BLaER1 treated with 17β-estradiol and CSF1 and Interleukin-3, amounts not matched to agents 10 nM and 100 nM (cell line): ENCODE results near the gene CAPN2.

Experiments
- H3K27ac ChIP-seq, 11 experiments: shearing (Covaris generic); formaldehyde crosslinking; 2 replicates each; pipeline ENCODE4 v1.8.1; 2022
- H3K27me3 ChIP-seq, 11 experiments: shearing (Covaris generic); formaldehyde crosslinking; 2 replicates each; pipeline ENCODE4 v1.8.1; 2022
- H3K36me3 ChIP-seq, 11 experiments: shearing (Covaris generic); formaldehyde crosslinking; 2 replicates each; pipeline ENCODE4 v1.8.1; 2022
- H3K4me1 ChIP-seq, 10 experiments: shearing (Covaris generic); formaldehyde crosslinking; 2 replicates each; pipeline ENCODE4 v1.8.1; 2022
- H3K4me2 ChIP-seq, 11 experiments: shearing (Covaris generic); formaldehyde crosslinking; 2 replicates each; pipeline ENCODE4 v1.8.1; 2022
- H3K4me3 ChIP-seq, 10 experiments: shearing (Covaris generic); formaldehyde crosslinking; 2 replicates each; pipeline ENCODE4 v1.8.1; 2022
- H3K9ac ChIP-seq, 11 experiments: shearing (Covaris generic); formaldehyde crosslinking; 2 replicates each; pipeline ENCODE4 v1.8.1; 2022
- H3K9me3 ChIP-seq, 11 experiments: shearing (Covaris generic); formaldehyde crosslinking; replicated peaks in 1 of 11; 2 replicates each; pipeline ENCODE4 v1.8.1; 2022
- H4K20me1 ChIP-seq, 11 experiments: shearing (Covaris generic); formaldehyde crosslinking; 2 replicates each; pipeline ENCODE4 v1.8.1; 2022
- Cebpa-rat ChIP-seq, 11 experiments: shearing (Covaris generic); IDR thresholded peaks; 2 replicates each; pipeline ENCODE4 v1.8.1; 2022

CAPN2 gene

DNA sequence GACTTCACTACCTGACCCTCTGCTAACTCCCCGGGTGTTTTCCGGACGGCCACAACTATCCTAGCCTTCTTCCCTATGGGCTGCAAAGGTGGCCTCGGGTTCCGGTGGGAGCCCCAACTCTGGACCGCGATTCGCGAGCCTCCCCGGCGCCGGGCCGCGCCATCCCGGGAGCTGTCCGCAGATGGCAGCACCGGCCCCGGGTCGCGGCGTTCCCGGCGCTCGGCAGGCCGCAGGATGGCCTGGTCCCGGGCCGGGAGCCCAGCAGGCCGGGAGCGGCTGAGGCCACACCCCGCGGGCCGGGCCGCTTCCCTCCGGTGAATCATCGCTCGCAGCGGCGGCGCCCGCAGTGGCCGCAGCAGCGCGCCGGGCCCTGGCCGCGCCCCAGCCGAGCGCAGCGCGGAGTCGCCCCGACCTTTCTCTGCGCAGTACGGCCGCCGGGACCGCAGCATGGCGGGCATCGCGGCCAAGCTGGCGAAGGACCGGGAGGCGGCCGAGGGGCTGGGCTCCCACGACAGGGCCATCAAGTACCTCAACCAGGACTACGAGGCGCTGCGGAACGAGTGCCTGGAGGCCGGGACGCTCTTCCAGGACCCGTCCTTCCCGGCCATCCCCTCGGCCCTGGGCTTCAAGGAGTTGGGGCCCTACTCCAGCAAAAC, at the start of gene CAPN2:
CAPN2 (plus strand) TSS at position 346 of the 656 bp plus-strand sequence; CDS start at position 448, 102 bp downstream.
- H3K27ac ChIP-seq, result peak within 1 kb of the TSS; percentile 74 to 95 (median 88)
- H3K27me3 ChIP-seq, result no peaks in the 10 kb centered on the region
- H3K4me3 ChIP-seq, result peak within 1 kb of the TSS; percentile 71 to 88 (median 82)
- H3K4me2 ChIP-seq, result peak within 1 kb of the TSS; percentile 81 to 98 (median 93)
- H3K9ac ChIP-seq, result peak within 1 kb of the TSS; percentile 80 to 97 (median 90)
- H3K9me3 ChIP-seq, result no peaks in the 10 kb centered on the region
- H3K36me3 ChIP-seq, result peaks cover 0 to 3% (median 0%) of the 10 kb centered on the region in 11 experiments; a peak in 3 of 22 replicates
- no peak for TF ChIP-seq Cebpa-rat (IDR thresholded peaks at IDR 0.05)
- peaks cover 36 to 61% (median 48%) of the 10 kb centered on the region in 10 experiments for H3K4me1 ChIP-seq
- H4K20me1 ChIP-seq, result peaks cover 0 to 29% (median 15%) of the 10 kb centered on the region in 11 experiments; a peak in 12 of 22 replicates

DNA sequence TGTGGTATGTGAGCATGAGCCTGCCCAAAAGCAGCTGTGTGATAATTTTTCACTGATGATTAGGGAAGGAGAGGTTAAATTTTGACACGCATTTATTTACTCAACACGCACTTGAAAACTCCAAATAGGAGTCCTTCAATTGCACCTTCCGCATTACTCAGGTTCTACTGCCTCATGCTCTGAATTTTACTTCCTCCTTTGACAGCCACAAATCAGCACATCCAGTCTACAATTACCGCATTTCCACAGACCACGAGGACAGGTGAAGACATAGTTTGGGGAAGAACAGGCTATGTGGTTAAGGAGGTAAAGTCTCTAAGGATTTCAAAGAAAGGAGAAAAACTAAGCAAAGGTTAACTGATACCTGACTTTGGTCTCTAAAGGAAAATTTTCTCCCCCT, 49.4 kb upstream of the CAPN2 start:
- Histone ChIP-seq H4K20me1 (no peaks in the 10 kb centered on the region), H3K27me3 (no peaks in the 10 kb centered on the region), H3K36me3 (no peaks in the 10 kb centered on the region), H3K9ac (no peak overlapping the region), H3K9me3 (no peaks in the 10 kb centered on the region), H3K4me3 (no peak overlapping the region), H3K27ac (no peak overlapping the region), H3K4me1 (peaks cover 0 to 11% (median 9%) of the 10 kb centered on the region in 10 experiments; a peak in 16 of 20 replicates), H3K4me2 (no peak overlapping the region)
- no peak for TF ChIP-seq Cebpa-rat (IDR thresholded peaks at IDR 0.05)

DNA sequence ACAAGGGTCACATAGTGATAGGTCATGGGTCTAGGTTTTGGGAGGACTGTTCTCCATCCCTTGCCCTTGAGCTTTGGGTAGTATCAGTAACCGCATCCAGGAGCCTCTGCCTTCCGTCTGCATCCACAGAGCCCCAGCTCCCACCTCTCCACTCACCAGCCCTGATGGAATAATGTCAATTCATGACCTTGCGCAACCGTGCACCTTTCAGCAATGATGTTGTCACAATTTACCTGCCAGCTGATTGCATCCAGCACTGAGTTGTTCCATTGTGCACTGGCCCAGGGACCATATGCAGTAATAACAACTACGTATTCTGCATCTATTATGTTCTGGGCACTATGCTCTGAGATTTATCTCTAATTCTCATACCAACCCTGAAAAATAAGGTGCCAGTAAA, 48.2 kb upstream of the CAPN2 start:
- H3K27me3 ChIP-seq, result no peaks in the 10 kb centered on the region
- TF ChIP-seq Cebpa-rat (IDR thresholded peaks at IDR 0.05), result peak in 3 of 11 experiments; percentile 33 to 61 (median 45); a peak in 3 of 22 replicates
- H4K20me1 ChIP-seq, result no peaks in the 10 kb centered on the region
- H3K4me2 ChIP-seq, result no peak overlapping the region
- peaks cover 0 to 16% (median 11%) of the 10 kb centered on the region in 10 experiments; a peak in 16 of 20 replicates for H3K4me1 ChIP-seq
- no peaks in the 10 kb centered on the region for H3K9me3 ChIP-seq
- no peak overlapping the region for H3K27ac ChIP-seq
- no peak overlapping the region for H3K4me3 ChIP-seq
- no peaks in the 10 kb centered on the region for H3K36me3 ChIP-seq
- no peak overlapping the region for H3K9ac ChIP-seq

DNA sequence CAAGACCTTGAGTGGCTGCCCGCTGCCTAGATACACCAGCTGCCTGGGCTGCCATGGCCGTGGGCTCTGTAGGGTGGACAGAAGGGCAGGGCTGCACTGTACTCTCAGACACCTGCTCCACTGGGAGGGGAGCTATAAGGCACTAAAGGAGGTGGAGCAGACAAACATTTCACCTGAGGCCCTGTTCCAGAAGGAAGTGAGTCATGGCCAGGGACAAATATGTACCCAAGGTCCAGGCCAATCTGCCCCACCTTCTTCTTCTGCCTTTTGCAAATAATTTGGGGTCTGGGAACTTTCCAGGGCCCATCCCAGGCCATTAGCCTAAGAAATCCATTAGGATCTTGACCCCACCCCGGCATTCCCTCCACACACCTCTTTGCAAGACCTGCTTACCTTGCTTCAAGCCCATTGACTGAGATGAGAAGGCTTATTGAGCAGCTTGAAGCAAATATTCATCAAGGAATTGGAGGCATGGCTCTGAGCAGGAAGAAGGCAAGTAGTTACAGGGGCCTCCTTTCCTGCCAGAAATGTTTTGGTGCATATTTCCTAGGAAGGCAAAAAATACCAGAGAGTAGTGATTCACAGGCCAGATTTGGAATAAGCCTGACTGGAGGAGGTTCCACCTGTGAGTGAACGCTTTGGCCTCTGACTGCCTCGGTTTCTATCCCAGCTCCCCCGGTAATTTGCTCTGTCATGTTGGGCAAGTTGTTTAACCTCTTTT, 46.6 kb upstream of the CAPN2 start, which contains the start of gene CAPN8:
CAPN8 (minus strand) TSS at position 110 of the 721 bp plus-strand sequence; CDS start at position 55, 55 bp downstream.
- TF ChIP-seq Cebpa-rat (IDR thresholded peaks at IDR 0.05), result no peak
- Histone ChIP-seq H3K27ac (no peak within 1 kb of the TSS), H3K36me3 (no peaks in the 10 kb centered on the region), H3K9ac (no peak within 1 kb of the TSS), H3K4me2 (no peak within 1 kb of the TSS), H3K27me3 (no peaks in the 10 kb centered on the region), H3K4me1 (peaks cover 0 to 16% (median 12%) of the 10 kb centered on the region in 10 experiments; a peak in 18 of 20 replicates), H3K4me3 (no peak within 1 kb of the TSS), H3K9me3 (no peaks in the 10 kb centered on the region), H4K20me1 (no peaks in the 10 kb centered on the region)

DNA sequence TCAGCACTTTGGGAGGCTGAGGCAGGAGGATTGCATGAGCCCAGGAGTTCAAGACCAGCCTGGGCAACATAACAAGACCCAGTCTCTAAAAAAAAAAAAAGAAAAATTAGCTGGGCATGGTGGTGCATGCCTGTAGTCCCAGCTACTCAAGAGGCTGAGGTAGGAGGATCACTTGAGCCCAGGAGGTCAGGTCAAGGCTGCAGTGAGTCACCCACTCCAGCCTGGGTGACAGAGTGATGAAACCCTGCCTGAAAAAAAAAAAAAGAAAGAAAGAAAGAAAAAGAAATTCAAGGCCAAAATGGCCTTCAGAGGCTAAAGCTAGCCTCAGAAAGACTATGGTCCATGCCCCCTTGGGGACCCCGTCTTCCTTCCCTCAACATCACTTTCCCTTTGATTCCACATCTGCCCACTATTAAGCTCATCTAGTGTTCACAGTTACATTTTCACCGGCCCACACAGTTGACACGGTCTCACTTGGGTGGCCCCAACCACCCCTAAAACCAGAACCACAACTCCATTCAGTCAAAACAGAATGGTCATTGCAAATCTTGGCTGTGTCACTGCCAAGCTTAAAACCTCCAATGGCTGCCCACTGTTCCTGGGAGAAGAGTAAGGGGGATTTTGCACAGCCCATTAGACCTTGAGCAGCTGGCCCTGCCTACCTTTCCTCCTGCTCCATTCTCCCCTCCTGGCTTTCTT, 44.7 kb upstream of the CAPN2 start:
- Histone ChIP-seq H3K4me3 (no peak overlapping the region), H3K4me1 (peaks cover 0 to 23% (median 13%) of the 10 kb centered on the region in 10 experiments; a peak in 18 of 20 replicates), H3K9ac (no peak overlapping the region), H3K36me3 (no peaks in the 10 kb centered on the region), H3K27ac (no peak overlapping the region), H3K4me2 (peak overlapping the region; percentile 10 to 68 (median 49); a peak in 19 of 22 replicates), H4K20me1 (no peaks in the 10 kb centered on the region), H3K9me3 (no peaks in the 10 kb centered on the region; a peak in 1 of 22 replicates), H3K27me3 (no peaks in the 10 kb centered on the region)
- TF ChIP-seq Cebpa-rat (IDR thresholded peaks at IDR 0.05), result no peak

DNA sequence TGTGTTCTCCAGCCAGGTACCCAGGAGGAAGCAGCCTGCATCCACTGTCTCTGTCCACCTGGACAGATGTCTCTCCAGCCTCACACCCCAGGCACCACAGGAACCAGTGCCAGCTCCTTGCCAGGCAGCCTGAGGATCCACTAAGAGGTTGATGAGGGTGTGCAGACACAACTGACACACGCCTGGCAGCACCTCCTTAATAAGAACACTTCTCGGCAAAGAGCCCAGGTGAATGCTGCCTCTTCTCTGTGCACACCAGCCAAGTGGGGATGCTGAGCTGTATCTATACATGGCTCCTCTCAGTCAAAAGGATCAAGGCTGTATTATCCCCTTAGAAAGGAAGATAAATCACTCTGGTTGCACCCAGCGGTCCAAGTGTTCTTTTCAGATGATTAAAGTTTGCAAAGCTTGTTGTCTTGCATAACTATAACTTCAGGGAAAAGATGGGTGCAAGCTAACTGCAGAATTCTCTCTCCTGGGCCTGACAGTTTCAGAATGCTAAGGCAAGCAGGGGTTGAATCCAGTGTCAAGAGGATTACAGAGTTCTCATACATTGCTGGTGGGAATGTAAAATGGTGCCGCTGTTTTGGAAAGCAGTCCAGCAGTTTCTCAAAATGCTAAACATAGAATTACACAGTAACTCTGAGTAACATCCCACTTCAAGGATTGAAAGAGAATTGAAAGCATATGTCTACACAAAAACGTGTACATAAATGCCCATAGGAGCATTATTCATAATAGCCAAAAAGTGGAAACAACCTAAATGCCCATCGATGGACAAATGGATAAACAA, 43.1 kb upstream of the CAPN2 start:
- no peak for TF ChIP-seq Cebpa-rat (IDR thresholded peaks at IDR 0.05)
- Histone ChIP-seq H3K27ac (no peak overlapping the region), H4K20me1 (no peaks in the 10 kb centered on the region), H3K4me1 (peaks cover 7 to 38% (median 13%) of the 10 kb centered on the region in 10 experiments), H3K36me3 (no peaks in the 10 kb centered on the region), H3K27me3 (no peaks in the 10 kb centered on the region), H3K4me3 (no peak overlapping the region), H3K4me2 (no peak overlapping the region), H3K9me3 (peaks cover 10 to 16% (median 14%) of the 10 kb centered on the region in 11 experiments), H3K9ac (no peak overlapping the region)

DNA sequence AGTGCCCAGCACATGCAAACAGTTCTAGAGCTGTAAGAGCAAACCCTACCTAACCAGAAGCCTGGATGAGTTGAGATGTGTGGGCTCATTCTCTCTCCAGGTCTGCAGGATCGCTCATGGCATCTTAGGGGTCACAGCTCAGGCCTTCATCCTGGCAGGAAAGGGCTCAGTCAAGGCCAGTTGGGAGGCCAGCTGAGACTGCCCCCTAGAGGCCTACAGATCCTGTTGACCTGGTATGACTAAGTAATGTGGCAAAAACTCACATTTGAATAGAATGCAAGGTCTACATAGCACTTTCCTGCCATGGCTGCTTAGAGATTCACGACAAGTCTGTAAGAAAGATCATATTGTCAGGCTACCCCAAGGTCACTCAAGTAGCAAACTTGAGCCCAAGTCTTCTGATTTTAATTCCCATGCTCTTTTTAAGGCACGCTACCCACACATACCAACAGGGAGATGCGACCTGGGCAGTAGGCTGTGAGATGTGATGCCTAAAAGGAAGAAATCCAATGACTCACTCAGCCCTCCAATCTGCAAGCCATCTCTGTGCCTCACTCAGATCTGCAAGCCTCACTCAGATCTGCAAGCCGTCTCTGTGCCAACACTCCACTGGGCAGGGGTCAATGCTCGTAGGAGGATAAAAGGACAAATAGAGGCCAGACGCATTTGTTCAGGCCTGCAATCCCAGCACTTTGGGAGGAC, 41.7 kb upstream of the CAPN2 start:
- no peak for TF ChIP-seq Cebpa-rat (IDR thresholded peaks at IDR 0.05)

More for the DNA sequence above, 41.7 kb upstream of the CAPN2 start:
- Histone ChIP-seq H3K36me3 (no peaks in the 10 kb centered on the region), H4K20me1 (no peaks in the 10 kb centered on the region), H3K9me3 (peaks cover 22 to 29% (median 26%) of the 10 kb centered on the region in 11 experiments), H3K4me3 (no peak overlapping the region), H3K27ac (no peak overlapping the region), H3K9ac (no peak overlapping the region), H3K4me2 (peak overlapping the region in 2 of 11 experiments; percentile 26; a peak in 2 of 22 replicates), H3K4me1 (peaks cover 11 to 50% (median 14%) of the 10 kb centered on the region in 10 experiments), H3K27me3 (no peaks in the 10 kb centered on the region)
